OCI-LY3 (cell line): ENCODE results near the gene PDCD11.

ENCODE experiments used
- CTCF ChIP-seq: fragments of 200-600, 300-600 bp; sonication (generic); IDR thresholded peaks from 2 replicates; pipeline ENCODE4 v1.5.1; 2014; ENCODE audit warnings: antibody characterized with exemption, low read length, low read depth
- EZH2phosphoT487 ChIP-seq: fragments of 200-600 bp; shearing (Covaris generic); IDR thresholded peaks from 2 replicates; pipeline ENCODE4 v1.6.1; 2018; ENCODE audit warnings: antibody characterized with exemption, mixed run types, low read depth

- TF ChIP-seq EZH2phosphoT487 (no peak), CTCF (no peak)
Observed at GRCh38 chr10:103419101-103419500, 22.7 kb downstream of the PDCD11 start.
